ENCODE data around the gene ZNF41. TPM values are rescaled to one million over a fixed set of nuclear protein-coding genes. Genes with fewer than 3 reads are reported as not detected.

The ZNF41 gene
- total RNA-seq, 1 experiment from 2014 or later = 2.5 TPM

DNA sequence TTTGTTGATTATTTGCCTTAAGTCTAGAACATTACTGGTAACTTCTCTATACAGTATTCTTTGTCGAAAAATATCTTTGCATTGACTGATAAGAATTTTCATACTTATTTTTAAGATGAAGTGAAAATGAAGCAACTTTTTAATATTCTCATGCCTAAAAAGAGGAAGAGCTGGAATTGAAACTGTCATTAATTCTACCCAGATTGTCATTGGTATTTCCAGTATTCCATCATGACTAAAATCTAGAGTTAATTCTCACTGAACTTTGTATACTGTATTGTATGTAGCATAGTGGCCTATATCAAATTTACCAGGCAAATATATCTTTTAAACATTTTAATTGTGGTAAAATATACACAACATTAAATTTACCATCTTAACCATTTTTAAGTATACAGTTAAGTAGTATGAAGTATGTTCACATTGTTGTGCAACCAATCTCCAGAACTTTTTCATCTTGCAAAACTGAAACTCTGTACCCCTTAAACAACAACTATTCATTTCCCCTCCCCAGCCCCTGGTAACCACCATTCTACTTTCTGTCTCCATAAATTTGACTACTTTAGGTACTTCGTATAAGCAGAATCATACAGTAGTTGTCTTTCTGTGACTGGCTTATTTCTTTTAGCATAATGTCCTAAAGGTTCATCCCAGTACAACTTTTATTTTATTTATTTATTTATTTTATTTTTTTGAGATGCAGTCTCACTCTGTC, 24.3 kb upstream of the ZNF41 start:
- H2BK12ac ChIP-seq (ENCODE audit: insufficient read length, low read depth, low read length) = no peak overlapping the region
- no peak overlapping the region for H2AFZ ChIP-seq (ENCODE audit: low read length)
- H4K20me1 ChIP-seq (ENCODE audit: control insufficient read depth, insufficient read depth, insufficient read length) = no peaks in the 10 kb centered on the region
- peaks cover 55 to 64% of the 10 kb centered on the region in 2 experiments for H3K9me3 Mint-ChIP-seq
- no peak overlapping the region for H2BK5ac ChIP-seq (ENCODE audit: insufficient read length, low read length)
- H3K27me3 Mint-ChIP-seq (ENCODE audit: low read depth) = no peaks in the 10 kb centered on the region; the same call in 1 of the 2 replicates
- no peak overlapping the region for H4K91ac ChIP-seq (ENCODE audit: insufficient read length, low read depth, low read length)
- H3K9me3 ChIP-seq (ENCODE audit: control insufficient read depth, low read depth, low read length) = peaks cover 34% of the 10 kb centered on the region
- peaks cover 10 to 13% of the 10 kb centered on the region in 2 experiments for H3K4me1 Mint-ChIP-seq
- H3K27me3 ChIP-seq (ENCODE audit: insufficient read depth, low read length) = no peaks in the 10 kb centered on the region
- H2BK120ac ChIP-seq (ENCODE audit: low read depth, low read length, poor library complexity, severe bottlenecking) = no peak overlapping the region
- no peak overlapping the region for H3K23ac ChIP-seq (ENCODE audit: insufficient read length, low read depth, low read length)
- H3K27ac Mint-ChIP-seq = no peak overlapping the region
- no peak overlapping the region for H3K9ac ChIP-seq (ENCODE audit: extremely low read depth, insufficient read length, low read length)
- H3K79me1 ChIP-seq (ENCODE audit: insufficient read depth, low read depth, low read length, poor library complexity, severe bottlenecking) = no peaks in the 10 kb centered on the region
- TF ChIP-seq, protein P1, sequence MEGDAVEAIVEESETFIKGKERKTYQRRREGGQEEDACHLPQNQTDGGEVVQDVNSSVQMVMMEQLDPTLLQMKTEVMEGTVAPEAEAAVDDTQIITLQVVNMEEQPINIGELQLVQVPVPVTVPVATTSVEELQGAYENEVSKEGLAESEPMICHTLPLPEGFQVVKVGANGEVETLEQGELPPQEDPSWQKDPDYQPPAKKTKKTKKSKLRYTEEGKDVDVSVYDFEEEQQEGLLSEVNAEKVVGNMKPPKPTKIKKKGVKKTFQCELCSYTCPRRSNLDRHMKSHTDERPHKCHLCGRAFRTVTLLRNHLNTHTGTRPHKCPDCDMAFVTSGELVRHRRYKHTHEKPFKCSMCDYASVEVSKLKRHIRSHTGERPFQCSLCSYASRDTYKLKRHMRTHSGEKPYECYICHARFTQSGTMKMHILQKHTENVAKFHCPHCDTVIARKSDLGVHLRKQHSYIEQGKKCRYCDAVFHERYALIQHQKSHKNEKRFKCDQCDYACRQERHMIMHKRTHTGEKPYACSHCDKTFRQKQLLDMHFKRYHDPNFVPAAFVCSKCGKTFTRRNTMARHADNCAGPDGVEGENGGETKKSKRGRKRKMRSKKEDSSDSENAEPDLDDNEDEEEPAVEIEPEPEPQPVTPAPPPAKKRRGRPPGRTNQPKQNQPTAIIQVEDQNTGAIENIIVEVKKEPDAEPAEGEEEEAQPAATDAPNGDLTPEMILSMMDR (conservative IDR thresholded peaks at IDR 0.05) = no peak
- H3K56ac ChIP-seq (ENCODE audit: insufficient read length, low read depth, low read length) = no peak overlapping the region
- H3K18ac ChIP-seq (ENCODE audit: insufficient read length, low read depth, low read length) = no peak overlapping the region
- no peaks in the 10 kb centered on the region for H3K79me2 ChIP-seq (ENCODE audit: insufficient read depth, low read length)
- no peak overlapping the region for H3K4ac ChIP-seq (ENCODE audit: low read depth, low read length)
- H3K4me1 ChIP-seq (ENCODE audit: insufficient read depth, low read length) = no peaks in the 10 kb centered on the region
- H3K27ac ChIP-seq (ENCODE audit: insufficient read length, low read depth, low read length) = no peak overlapping the region
- no peak overlapping the region for H3K4me3 Mint-ChIP-seq
- no peak overlapping the region for H4K8ac ChIP-seq (replicated peaks; ENCODE audit: insufficient read length, low read depth, low read length)
- no peak overlapping the region for H3T11ph ChIP-seq (ENCODE audit: low read length)
- WGBS (ENCODE audit: extremely low coverage, insufficient read length, low lambda C conversion rate) = no CpG with 5 or more reads among the region's 2 CpGs
- H3K23me2 ChIP-seq (ENCODE audit: insufficient read length, low read depth, low read length, poor library complexity, severe bottlenecking) = peaks cover 2% of the 10 kb centered on the region
- no peaks in the 10 kb centered on the region; a peak in 2 of 7 replicates for H3K36me3 Mint-ChIP-seq (ENCODE audit: insufficient read depth in 1 of 3, low read depth in 3 of 3)
- H3K4me2 ChIP-seq (ENCODE audit: insufficient read depth, insufficient read length, low read length) = no peak overlapping the region
- no peak overlapping the region for H4K5ac ChIP-seq (ENCODE audit: insufficient read length, low read depth, low read length)
- no peak overlapping the region for H2AK5ac ChIP-seq (ENCODE audit: insufficient read length, low read length)
- H3K14ac ChIP-seq (ENCODE audit: insufficient read depth, low read length) = no peak overlapping the region
- no peak overlapping the region for H2BK20ac ChIP-seq (ENCODE audit: low read depth, low read length, poor library complexity, severe bottlenecking)
- no peak for DNase-seq
- H2BK15ac ChIP-seq (ENCODE audit: low read depth, low read length) = no peak overlapping the region
